DOHH2 (cell line): Measurements from ENCODE around the gene CEP152.

Experiments
- H3F3A ChIP-seq: fragments of 200-600 bp; sonication (generic), shearing (Covaris generic); 2 replicates; pipeline ENCODE4 v1.6.0; 2016; ENCODE audit warnings: antibody characterized with exemption, mild to moderate bottlenecking; ENCODE audit not compliant: control insufficient read depth, insufficient read depth
- H3K27ac ChIP-seq: fragments of 200-600 bp; sonication (generic); 2 replicates; pipeline ENCODE4 v1.5.1; 2014; ENCODE audit warnings: low read depth, mild to moderate bottlenecking, low read length, moderate library complexity
- H3K27me3 ChIP-seq: fragments of 200-600 bp; sonication (generic); 2 replicates; pipeline ENCODE4 v1.6.1; 2014; ENCODE audit warnings: mild to moderate bottlenecking, low read length, mixed read lengths; ENCODE audit not compliant: control insufficient read depth
- H3K36me3 ChIP-seq: fragments of 200-600 bp; sonication (generic); 2 replicates; pipeline ENCODE4 v1.6.1; 2014; ENCODE audit warnings: mild to moderate bottlenecking, low read length, moderate library complexity, mixed read lengths; ENCODE audit not compliant: control insufficient read depth
- H3K4me1 ChIP-seq: fragments of 200-600 bp; sonication (generic); 2 replicates; pipeline ENCODE4 v1.6.1; 2014; ENCODE audit warnings: mild to moderate bottlenecking, low read length, mixed read lengths; ENCODE audit not compliant: control insufficient read depth
- H3K4me2 ChIP-seq: fragments of 200-600 bp; sonication (generic); 2 replicates; pipeline ENCODE4 v1.6.0; 2014; ENCODE audit warnings: mild to moderate bottlenecking, low read length, moderate library complexity
- H3K4me3 ChIP-seq: fragments of 200-600 bp; sonication (generic); 2 replicates; pipeline ENCODE4 v1.5.1; 2014; ENCODE audit warnings: mild to moderate bottlenecking, low read length, mixed read lengths
- H3K79me2 ChIP-seq: fragments of 200-600 bp; sonication (generic); 2 replicates; pipeline ENCODE4 v1.6.1; 2014; ENCODE audit warnings: mild to moderate bottlenecking, low read length, mixed read lengths; ENCODE audit not compliant: control insufficient read depth
- H3K9me2 ChIP-seq: fragments of 200-600 bp; sonication (generic); replicated peaks from 2 replicates; pipeline ENCODE4 v1.6.1; 2014; ENCODE audit warnings: mild to moderate bottlenecking, low read length, mixed read lengths; ENCODE audit not compliant: control insufficient read depth
- H3K9me3 ChIP-seq: fragments of 200-600 bp; sonication (generic); 2 replicates; pipeline ENCODE4 v1.6.1; 2014; ENCODE audit warnings: antibody characterized with exemption, low read length, mixed read lengths; ENCODE audit not compliant: control insufficient read depth, insufficient read depth
- H4K20me1 ChIP-seq: fragments of 200-600 bp; sonication (generic); 2 replicates; pipeline ENCODE4 v1.6.0; 2014; ENCODE audit warnings: low read depth, mild to moderate bottlenecking, antibody characterized with exemption, low read length, moderate library complexity; ENCODE audit not compliant: control insufficient read depth, insufficient read depth
- EZH2phosphoT487 ChIP-seq: fragments of 200-600 bp; sonication (generic); IDR thresholded peaks from 2 replicates; pipeline ENCODE4 v1.6.1; 2017; ENCODE audit warnings: borderline replicate concordance, mild to moderate bottlenecking, antibody characterized with exemption, low read length, moderate library complexity, mixed read lengths
- TF ChIP-seq, protein P1 (sequence below): fragments of 200-600 bp; sonication (generic); IDR thresholded peaks from one replicate; pipeline ENCODE4 v1.5.1; 2014; ENCODE audit warnings: antibody characterized with exemption, mild to moderate bottlenecking, low read depth, low read length; ENCODE audit not compliant: poor library complexity, severe bottlenecking

The CEP152 gene

DNA sequence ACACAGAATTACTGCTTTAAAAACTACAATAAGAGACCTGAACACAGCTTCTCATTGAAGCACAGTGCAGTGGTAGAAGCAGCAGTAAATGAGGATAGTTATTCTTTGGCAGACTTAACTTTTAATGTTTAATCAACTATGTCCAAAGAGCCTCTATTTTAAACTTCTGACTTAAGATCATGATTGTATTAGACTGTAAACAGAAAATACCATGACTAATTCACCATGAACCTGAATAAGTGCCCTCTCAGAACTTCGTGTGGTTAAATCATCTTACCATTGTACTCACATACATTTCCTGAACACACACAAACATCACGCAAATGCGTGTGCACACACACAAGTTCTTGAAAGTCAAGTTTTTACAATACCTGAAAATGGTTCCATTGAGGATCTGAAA is 13.9 kb downstream of the CEP152 start:
- Histone ChIP-seq H3K4me3 (no peak overlapping the region), H4K20me1 (no peaks in the 10 kb centered on the region), H3K36me3 (peaks cover 82% of the 10 kb centered on the region), H3F3A (no peaks in the 10 kb centered on the region), H3K27ac (no peak overlapping the region), H3K27me3 (no peaks in the 10 kb centered on the region), H3K9me3 (no peaks in the 10 kb centered on the region), H3K4me2 (no peak overlapping the region), H3K79me2 (peaks cover 35% of the 10 kb centered on the region), H3K9me2 (no peaks in the 10 kb centered on the region), H3K4me1 (peaks cover 6% of the 10 kb centered on the region; the same call in 1 of the 2 replicates)
- TF ChIP-seq, protein P1, sequence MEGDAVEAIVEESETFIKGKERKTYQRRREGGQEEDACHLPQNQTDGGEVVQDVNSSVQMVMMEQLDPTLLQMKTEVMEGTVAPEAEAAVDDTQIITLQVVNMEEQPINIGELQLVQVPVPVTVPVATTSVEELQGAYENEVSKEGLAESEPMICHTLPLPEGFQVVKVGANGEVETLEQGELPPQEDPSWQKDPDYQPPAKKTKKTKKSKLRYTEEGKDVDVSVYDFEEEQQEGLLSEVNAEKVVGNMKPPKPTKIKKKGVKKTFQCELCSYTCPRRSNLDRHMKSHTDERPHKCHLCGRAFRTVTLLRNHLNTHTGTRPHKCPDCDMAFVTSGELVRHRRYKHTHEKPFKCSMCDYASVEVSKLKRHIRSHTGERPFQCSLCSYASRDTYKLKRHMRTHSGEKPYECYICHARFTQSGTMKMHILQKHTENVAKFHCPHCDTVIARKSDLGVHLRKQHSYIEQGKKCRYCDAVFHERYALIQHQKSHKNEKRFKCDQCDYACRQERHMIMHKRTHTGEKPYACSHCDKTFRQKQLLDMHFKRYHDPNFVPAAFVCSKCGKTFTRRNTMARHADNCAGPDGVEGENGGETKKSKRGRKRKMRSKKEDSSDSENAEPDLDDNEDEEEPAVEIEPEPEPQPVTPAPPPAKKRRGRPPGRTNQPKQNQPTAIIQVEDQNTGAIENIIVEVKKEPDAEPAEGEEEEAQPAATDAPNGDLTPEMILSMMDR: no peak
- no peak for TF ChIP-seq EZH2phosphoT487

DNA sequence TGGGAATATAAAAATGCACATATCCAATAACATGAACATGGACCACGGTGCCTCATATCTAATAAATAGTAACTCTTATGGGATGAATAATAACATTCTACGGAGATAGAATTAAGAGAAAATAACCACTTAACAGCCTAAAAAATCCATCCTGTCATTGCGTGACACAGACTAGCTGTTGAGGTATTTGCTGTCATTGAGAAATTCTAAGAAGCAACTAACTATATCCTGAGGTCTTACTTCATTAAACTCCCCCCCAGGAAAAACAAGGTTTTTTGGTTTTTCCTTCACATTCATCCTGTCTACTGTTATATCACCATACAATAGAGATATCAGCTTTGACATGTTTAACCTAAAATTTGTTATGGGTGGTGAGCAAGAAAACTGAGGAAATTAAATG is 14.3 kb downstream of the CEP152 start:
- Histone ChIP-seq H3K4me1 (peaks cover 6% of the 10 kb centered on the region; the same call in 1 of the 2 replicates), H4K20me1 (no peaks in the 10 kb centered on the region), H3K79me2 (peaks cover 32% of the 10 kb centered on the region), H3K36me3 (peaks cover 83% of the 10 kb centered on the region), H3K27me3 (no peaks in the 10 kb centered on the region), H3F3A (no peaks in the 10 kb centered on the region), H3K27ac (no peak overlapping the region), H3K9me2 (no peaks in the 10 kb centered on the region), H3K9me3 (no peaks in the 10 kb centered on the region), H3K4me2 (no peak overlapping the region), H3K4me3 (no peak overlapping the region)
- TF ChIP-seq EZH2phosphoT487: no peak
- TF ChIP-seq, protein P1: no peak

DNA sequence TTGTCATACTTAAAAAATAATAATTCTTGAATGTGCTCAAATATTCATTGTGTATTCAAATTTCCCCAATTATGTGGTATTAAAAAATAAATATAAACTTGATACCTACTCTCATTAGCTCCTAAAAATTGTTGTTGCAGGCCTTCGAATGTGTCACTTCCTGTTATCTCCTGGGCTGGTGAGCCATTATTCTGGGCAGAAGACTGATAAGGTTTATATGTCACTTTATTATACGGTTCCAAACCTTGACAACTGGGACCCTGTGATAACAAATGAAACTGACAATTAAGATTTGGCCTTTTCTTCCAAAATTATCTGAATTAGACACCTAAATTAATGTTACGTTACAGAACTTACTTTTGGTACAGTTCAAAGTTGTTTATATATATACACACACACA is 15.0 kb downstream of the CEP152 start:
- Histone ChIP-seq H3K36me3 (peaks cover 81% of the 10 kb centered on the region), H3K9me2 (no peaks in the 10 kb centered on the region), H4K20me1 (no peaks in the 10 kb centered on the region), H3K27me3 (no peaks in the 10 kb centered on the region), H3K4me3 (no peak overlapping the region), H3K4me2 (no peak overlapping the region), H3K9me3 (no peaks in the 10 kb centered on the region), H3K4me1 (peaks cover 3% of the 10 kb centered on the region; the same call in 1 of the 2 replicates), H3K27ac (no peak overlapping the region), H3F3A (no peaks in the 10 kb centered on the region), H3K79me2 (peaks cover 26% of the 10 kb centered on the region)
- no peak for TF ChIP-seq EZH2phosphoT487
- TF ChIP-seq, protein P1: no peak
